T follicular helper cell (primary cell): Measurements from ENCODE around the gene PHF21B.

Source experiments
- DNase-seq: peaks from one replicate; pipeline ENCODE4 v3.0.0-alpha.2; 2020; ENCODE audit warnings: low read depth

PHF21B gene

GRCh38 chr22:44840611-44841322, 169.0 kb downstream of the PHF21B start:
- no peak for DNase-seq

DNA sequence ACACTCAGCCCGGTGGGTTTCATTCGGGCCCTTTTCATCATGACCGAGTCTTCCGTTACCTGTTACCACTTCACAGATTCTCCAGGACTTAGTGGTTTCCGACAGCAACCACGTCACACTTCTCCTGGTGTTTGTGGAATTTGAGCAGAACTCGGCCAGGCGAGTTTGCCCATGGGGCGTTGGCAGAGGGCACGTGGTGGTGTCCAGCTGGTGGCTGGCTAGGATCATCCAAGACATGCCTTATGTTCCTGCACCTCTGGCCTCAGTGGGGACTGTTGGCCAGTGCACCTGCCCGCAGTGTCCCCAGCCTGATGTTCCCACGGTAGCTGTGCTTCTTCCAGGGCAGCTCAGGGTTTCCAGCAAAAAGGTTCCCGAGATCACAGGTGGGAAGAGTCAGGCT, 170.1 kb downstream of the PHF21B start:
- DNase-seq, result no peak

DNA sequence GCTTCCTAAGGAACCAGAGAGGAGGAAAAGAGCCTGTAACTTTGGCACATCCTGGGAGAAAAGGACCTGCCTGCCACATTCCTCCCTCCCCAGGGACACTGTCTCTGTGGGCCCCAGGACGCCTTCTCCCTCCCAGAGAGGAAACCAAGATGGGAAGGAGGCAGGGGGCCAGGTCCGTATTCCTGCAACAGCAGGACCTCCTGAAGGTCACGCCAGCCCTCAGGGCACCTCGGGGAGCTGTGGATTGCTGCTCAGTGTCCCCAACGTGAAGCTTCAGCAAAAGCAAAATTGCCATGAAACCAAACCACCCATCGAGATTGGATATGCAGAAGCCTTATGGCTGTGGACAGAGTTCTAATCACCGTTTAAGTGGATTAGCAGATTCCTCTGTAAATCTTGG, 170.7 kb downstream of the PHF21B start:
- DNase-seq, result no peak

GRCh38 chr22:44838316-44839016, 171.3 kb downstream of the PHF21B start:
- no peak for DNase-seq

DNA sequence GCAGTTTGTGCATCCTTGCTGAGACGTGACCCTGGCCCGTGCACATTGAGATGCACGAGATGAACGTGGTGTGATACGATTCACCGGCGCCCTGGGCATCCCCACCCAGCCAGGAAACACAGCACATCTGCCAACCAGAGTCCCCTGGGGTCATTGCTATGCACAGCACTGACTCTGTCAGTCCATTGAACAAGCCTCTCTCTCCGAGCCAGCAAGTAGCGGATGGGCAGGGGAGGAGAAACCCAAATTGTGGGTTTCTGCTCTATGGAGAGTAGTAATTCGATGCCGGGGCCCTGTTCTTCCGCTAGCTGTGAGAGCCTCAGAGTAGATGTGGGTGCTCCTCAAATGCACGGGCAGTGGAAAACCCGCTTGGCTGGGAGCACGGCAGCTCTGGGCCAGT, 172.3 kb downstream of the PHF21B start:
- DNase-seq, result no peak

GRCh38 chr22:44834065-44834464, 175.7 kb downstream of the PHF21B start:
- no peak for DNase-seq

DNA sequence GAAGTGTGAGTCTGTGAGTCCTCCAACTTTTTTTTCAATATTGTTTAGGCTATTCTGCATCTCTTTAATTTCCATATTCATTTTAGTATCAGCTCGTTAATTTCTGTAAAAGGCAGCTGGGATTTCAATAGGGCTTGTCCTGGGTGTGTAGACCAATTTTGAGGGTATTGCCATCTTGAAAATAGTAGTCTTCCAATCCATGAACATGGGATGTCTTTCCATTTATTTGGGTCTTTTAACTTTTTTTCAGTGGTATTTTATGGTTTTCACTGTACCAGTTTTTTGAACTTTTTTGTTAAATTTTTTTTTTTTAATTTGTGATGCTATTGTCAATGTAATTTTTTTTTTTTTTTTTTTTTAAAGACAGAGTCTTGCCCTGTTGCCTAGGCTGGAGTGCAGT, 177.9 kb downstream of the PHF21B start:
- no peak for DNase-seq
